ENCODE results near the gene RBM17.

DNA sequence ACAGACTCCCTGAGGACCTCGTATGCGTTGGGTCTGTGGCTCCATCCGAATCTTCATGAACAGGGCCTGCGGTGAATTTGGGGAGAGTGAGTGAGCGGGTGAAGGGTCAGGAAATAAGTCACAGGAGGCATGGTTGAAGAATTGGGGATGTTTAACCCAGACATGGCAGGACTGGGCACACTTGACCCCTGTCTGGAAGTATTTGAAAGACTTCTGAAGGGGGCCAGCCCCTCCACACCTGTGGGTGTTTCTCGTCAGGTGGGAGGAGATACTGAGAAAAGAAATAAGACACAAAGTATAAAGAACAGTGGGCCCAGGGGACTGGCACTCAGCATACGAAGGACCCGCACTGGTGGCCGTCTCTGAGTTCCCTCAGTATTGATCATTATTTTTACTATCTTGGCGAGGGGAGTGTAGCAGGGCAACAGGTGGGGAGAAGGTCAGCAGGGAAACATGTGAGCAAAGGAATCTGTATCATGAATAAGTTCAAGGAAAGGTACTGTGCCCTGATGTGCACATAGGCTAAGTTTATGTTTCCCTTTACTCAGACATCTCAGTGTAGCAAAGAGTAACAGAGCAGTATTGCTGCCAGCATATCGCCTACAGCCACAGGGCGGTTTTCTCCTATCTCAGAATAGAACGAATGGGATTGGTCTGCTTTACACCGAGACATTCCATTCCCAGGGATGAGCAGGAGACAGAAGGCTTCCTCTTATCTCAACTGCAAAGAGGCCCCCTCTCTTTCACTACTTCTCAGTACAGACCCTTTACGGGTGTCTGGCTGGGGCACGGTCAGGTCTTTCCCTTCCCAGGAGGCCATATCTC is 75.6 kb downstream of the RBM17 start:
- TF ChIP-seq, protein P1, sequence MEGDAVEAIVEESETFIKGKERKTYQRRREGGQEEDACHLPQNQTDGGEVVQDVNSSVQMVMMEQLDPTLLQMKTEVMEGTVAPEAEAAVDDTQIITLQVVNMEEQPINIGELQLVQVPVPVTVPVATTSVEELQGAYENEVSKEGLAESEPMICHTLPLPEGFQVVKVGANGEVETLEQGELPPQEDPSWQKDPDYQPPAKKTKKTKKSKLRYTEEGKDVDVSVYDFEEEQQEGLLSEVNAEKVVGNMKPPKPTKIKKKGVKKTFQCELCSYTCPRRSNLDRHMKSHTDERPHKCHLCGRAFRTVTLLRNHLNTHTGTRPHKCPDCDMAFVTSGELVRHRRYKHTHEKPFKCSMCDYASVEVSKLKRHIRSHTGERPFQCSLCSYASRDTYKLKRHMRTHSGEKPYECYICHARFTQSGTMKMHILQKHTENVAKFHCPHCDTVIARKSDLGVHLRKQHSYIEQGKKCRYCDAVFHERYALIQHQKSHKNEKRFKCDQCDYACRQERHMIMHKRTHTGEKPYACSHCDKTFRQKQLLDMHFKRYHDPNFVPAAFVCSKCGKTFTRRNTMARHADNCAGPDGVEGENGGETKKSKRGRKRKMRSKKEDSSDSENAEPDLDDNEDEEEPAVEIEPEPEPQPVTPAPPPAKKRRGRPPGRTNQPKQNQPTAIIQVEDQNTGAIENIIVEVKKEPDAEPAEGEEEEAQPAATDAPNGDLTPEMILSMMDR (IDR thresholded peaks at IDR 0.05): no peak
- TF ChIP-seq POLR2A (IDR thresholded peaks at IDR 0.05): no peak

Measured in heart left ventricle (tissue), 13 donors.